HG03280 (cell line): ENCODE data around the gene CORO2A.

Experiments used
- ATAC-seq: cut with Tn5 transposase; IDR thresholded peaks from one replicate; pipeline ENCODE4 v1.9.1; 2021; ENCODE audit warnings: mild to moderate bottlenecking, moderate library complexity; ENCODE audit not compliant: unreplicated experiment

The CORO2A gene

GRCh38 chr9:98192503-98193335 lies at the start of gene CORO2A:
Gene CORO2A, minus strand, starts transcription at chr9:98192637. Its CDS starts 34,977 bp downstream, at chr9:98157660.
- ATAC-seq: peak; percentile 69

DNA sequence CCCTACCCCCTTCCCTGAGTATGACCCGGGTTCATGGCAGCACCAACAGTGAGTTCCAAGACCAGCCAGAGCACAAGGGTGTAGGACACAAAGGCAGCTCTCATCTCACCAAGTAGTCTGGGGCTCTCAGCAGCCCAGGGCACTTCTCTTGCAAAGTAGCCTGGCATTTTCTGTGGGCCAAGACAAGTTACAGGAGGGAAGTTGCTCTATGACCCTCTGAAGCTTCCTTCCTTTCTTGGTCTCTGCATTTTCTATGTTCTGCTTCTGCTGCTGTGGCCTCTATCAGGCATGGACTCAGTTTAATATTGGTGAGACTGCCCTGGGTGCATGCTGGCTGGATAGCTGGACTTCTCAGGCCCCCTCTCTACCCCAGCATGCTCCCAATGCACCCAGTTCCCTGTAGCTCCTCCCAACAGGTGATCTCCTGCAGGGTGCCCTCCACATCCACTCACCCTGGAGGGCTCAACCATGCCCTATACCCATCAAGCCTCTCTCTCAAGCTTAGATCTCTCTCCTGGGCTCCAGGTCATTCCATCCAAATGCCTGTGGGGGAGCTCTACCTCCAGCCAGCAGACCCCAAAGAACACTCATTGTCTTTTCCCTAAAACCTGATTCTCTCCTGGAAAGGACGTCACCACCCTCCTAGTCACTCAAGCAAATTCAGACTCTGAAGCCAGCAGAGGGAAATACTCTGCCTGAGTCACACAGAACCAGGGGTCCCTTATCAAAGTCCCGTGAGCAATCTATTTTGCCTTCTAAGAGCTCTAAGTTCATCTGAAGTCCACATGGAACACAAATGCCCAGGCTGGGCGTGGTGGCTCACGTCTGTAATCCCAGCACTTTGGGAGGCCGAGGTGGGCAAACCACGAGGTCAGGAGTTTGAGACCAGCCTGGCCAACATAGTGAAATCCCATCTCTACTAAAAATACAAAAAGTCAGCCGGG lies 49.2 kb upstream of the CORO2A start:
- ATAC-seq: no peak

DNA sequence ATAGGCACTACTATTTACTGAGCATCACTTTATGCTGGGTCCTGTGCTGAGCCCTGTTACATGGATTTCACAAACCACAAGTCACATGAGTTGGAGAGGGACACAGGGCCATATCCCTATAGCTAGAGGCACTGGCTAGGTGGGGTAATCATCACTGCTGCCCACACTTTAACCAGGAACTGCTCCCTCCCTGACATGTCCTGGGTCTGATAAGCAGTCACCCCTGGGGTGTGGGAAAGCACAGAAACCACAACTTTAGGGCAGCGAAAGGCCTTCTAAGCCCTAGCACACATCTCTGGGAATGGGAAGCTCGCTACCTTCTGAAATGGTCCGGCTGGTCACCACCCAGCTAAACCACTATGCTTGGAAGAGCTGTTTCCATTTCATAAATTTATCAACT lies 48.0 kb upstream of the CORO2A start:
- ATAC-seq: no peak

DNA sequence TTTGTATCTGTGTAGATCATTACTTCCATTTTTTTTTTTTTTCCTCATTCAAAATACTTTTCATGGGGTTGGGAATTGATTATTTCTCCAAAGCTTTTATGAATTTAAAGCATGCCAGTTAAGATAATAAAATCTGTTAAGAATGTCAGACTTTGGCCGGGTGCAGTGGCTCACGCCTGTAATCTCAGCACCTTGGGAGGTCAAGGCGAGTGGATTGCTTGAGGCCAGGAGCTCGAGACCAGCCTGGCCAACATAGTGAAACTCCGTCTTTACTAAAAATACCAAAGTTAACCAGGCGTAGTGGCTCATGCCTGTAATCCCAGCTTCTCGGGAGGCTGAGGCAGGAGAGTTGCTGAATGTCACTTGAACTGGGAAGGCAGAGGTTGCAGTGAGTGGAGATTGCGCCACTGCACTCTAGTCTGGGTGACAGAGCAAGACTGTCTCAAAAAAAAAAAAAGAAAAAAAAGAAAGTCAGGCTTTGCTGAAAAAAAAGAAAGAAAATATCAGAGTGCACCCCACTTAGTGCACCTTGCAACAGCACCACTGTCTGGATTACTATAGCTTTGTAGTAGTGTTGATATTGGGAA lies 44.6 kb upstream of the CORO2A start:
- no peak for ATAC-seq

DNA sequence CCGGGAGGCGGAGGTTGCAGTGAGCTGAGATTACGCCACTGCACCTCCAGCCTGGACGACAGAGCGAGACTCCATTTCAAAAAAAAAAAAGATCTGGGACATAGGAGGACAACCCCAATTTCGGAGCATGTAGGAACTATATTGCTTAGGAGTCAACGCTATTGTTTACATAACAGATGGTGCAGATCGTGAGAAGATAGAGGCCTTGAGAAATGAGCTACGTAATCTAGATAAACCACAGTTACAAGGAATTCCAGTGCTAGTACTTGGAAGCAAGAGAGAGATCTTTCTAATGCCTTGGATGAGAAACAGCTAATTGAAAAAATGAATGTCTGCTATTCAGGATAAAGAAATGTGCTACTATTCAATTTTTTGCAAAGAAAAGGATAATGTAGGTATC lies 42.7 kb upstream of the CORO2A start:
- ATAC-seq: no peak

GRCh38 chr9:98234245-98234825 lies 41.9 kb upstream of the CORO2A start:
- ATAC-seq: no peak

GRCh38 chr9:98232926-98233325 lies 40.5 kb upstream of the CORO2A start:
- ATAC-seq: no peak

GRCh38 chr9:98231770-98232478 lies 39.5 kb upstream of the CORO2A start:
- ATAC-seq: no peak

- ATAC-seq: no peak
Measured at GRCh38 chr9:98230789-98231188, 38.4 kb upstream of the CORO2A start.

DNA sequence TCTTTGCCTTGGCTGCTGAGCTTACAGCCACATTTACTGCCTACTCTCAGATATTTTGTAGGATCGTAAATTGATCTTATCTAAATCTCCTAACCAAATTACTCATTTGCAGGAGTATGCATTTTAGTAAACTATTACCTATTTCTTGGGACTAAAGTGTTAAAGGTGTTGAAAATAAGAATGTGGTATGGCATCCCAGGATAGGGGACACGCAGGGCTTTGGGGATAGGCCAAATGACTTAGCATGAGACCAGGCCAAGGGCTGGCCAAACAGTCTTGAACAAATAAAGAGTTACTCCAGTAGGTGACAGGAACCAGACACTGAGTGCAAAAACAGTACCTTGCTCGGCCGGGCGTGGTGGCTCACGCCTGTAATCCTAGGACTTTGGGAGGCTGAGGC lies 37.9 kb upstream of the CORO2A start:
- no peak for ATAC-seq

DNA sequence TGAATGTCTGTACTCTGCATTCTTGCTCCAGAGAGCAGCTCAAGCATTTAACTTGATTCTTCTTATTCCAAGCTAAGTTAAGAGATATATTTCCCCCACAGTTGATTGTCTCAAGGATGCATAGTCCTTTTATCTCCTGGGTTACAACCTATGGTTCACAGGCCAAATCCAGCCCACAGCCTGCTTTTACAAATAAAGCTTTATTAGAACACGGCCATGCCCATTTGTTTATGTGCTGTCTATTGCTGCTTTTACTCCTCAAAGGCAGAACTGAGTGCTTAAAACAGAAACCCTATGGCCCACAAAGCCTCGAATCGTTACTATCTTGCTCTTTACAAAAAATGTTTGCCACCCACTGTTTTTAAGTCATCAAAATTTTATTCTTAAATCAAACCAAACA lies 37.2 kb upstream of the CORO2A start:
- ATAC-seq: no peak

DNA sequence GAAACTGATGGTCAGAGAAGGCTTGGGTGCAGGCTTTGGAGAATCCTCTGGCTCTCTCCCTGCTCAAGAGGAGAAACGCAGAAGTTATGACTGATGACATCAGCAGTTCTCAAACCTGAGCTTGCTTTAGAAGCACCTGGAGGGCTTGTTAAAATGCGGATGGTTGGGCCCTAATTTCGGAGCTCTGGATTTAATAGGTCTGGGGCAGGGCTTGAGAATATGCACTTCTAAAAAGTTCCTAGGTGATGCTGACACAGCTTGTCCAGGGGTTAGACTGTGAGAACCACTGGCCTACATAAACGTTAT lies 36.6 kb upstream of the CORO2A start:
- ATAC-seq: no peak

DNA sequence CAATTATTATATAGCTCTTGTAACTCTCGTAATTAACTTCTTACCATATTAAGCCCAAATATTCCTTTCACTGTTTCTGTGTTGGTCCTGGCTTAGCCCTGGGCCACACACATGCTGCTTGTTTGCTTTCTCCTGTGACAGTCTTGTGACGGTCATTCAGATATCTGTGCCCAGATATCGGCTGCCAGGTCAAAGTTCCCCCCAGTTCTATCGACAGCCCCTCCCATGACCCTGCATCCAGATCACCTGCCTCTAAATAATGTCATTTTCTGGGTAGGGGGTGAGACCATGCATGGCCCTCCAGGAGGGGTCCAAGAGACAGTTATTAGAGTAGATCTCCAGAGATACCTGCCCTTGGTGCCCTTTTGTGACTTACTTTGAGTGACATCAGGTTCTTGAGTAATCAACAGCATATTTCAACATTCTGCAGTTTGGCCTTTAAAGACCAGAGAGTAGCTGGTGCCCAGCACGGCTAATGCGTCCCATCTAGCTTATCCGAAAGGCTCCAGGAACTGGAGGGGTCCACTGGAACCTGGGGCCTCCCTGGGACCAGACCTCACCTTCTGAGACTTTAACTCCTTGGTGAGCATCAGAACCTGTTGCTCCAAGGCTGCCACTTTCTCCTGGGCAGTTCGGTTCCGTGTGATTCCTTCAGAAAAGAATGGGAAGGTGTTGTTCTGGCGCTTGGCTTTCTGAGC lies 36.1 kb upstream of the CORO2A start:
- ATAC-seq: no peak

DNA sequence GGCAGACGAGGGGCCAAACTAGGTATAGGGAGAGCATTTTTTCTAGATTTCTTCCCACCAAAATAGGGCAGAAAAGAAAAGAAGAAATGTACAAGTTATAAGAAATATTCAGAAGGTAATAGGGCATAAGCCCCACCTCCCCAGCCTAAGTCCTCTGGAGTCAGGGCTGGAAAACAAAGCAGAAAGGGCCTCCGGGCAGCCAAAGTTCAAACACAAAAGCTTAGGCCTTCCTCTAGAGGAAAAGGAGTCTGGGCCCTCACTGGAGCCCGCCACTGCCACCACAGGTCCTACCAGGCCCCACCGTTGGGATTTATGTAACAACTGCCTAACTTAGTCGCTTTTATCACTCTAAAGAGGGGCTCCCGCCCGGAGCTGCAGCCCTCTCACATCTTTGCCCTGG lies 35.4 kb upstream of the CORO2A start:
- ATAC-seq: no peak

- no peak for ATAC-seq
Measured at GRCh38 chr9:98226957-98227356, 34.5 kb upstream of the CORO2A start.

DNA sequence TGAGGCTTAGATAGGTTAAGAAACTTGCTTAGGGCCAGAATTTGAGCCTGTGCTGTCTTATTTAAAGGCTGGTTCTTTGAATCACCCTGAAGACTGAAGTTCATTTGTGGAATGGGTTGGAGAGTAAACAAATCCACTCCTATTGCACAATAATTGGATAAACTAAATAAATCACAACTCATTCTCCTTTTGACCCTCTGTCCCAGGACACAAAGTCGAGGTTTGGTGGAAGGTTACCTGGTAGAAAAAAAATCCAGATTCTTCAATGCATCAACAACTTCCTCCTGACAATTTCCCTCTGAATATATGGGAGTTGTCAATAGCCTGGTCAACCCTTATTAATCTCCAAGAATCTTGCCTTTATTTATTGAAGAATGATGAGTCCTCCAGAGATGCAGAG lies 34.1 kb upstream of the CORO2A start:
- no peak for ATAC-seq

DNA sequence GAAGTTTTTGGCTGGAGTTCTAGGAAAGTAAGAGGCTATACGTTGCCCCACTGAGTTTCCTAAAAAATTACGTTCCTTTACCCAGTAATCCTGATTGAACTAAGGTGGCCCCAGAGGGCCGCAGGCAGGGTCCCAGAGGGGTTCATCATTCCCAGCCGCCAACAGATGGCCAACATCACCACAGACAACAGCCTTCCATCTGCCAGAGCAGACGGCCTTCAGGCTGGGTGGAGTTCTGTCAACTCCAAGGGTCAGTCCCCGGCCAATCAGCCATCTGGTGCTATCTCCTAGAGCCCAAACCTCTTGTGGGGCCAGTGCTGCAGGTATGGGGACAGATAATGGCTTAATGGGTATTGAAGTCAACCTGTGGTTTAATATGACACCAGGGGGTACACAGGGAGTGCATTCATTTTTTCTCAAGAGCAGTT lies 32.6 kb upstream of the CORO2A start:
- ATAC-seq: no peak

GRCh38 chr9:98222885-98223691 lies 30.7 kb upstream of the CORO2A start:
- no peak for ATAC-seq

DNA sequence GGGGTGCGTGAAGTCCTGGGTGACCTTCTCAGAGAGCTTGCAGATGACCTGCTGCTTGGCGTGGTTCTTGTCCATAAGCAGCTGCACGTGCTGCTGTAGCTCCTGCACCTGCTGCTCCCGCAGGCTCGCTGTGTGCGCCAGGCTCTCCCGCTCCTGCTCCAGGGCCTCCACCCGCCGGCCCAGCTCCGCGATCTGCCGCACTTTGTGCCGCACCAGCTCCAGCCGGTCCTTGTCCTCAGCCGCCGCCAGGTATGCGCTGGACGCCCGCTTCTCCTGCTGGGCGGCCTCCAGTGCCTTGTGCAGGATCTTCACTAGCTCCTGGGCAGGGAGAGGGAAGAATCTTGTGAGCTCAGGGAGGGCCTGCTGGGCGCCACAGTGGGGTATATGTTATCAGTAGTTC lies 28.5 kb upstream of the CORO2A start:
- no peak for ATAC-seq
